ENCODE data around the gene TULP4. TPM values are rescaled to one million over a fixed set of nuclear protein-coding genes. Genes with fewer than 3 reads are reported as not detected.

TULP4 gene
- total RNA-seq, 4 donors from 2014 or later = 209 to 459 (median 292) TPM

DNA sequence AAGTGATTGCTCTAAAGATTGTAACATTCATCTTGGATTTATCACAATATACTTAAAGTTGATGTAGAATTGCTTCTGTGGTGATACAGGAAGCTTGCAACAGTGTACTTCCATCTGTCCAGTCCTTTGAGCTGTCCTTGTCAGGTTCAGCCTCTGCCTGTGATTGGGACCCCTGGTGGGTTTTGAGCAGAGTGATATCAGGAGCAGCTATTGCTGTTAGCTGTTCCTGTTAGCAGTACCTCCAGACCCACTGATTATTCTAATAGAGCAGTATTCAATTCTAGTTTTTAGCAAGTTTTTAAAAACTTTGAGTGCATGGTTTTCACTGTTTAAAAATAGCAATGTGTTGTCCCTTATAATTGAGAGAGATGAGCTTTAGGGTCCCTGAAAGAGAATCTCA lies 48.8 kb downstream of the TULP4 start:
- intact Hi-C loops (cut with DNase I) = no loop called here
- no peak for DNase-seq
- H3K4me3 ChIP-seq (replicated peaks in 1 of 3) = no peak overlapping the region
- H3K27me3 ChIP-seq = no peaks in the 10 kb centered on the region
- TF ChIP-seq POLR2A (IDR thresholded peaks at IDR 0.05) = no peak
- TF ChIP-seq, protein P1, sequence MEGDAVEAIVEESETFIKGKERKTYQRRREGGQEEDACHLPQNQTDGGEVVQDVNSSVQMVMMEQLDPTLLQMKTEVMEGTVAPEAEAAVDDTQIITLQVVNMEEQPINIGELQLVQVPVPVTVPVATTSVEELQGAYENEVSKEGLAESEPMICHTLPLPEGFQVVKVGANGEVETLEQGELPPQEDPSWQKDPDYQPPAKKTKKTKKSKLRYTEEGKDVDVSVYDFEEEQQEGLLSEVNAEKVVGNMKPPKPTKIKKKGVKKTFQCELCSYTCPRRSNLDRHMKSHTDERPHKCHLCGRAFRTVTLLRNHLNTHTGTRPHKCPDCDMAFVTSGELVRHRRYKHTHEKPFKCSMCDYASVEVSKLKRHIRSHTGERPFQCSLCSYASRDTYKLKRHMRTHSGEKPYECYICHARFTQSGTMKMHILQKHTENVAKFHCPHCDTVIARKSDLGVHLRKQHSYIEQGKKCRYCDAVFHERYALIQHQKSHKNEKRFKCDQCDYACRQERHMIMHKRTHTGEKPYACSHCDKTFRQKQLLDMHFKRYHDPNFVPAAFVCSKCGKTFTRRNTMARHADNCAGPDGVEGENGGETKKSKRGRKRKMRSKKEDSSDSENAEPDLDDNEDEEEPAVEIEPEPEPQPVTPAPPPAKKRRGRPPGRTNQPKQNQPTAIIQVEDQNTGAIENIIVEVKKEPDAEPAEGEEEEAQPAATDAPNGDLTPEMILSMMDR (IDR thresholded peaks at IDR 0.05) = no peak
- no peak overlapping the region for H3K27ac ChIP-seq
- no peaks in the 10 kb centered on the region for H3K9me3 ChIP-seq
- H3K4me1 ChIP-seq = peaks cover 4 to 8% of the 10 kb centered on the region in 2 donors
- no peaks in the 10 kb centered on the region for H3K36me3 ChIP-seq

DNA sequence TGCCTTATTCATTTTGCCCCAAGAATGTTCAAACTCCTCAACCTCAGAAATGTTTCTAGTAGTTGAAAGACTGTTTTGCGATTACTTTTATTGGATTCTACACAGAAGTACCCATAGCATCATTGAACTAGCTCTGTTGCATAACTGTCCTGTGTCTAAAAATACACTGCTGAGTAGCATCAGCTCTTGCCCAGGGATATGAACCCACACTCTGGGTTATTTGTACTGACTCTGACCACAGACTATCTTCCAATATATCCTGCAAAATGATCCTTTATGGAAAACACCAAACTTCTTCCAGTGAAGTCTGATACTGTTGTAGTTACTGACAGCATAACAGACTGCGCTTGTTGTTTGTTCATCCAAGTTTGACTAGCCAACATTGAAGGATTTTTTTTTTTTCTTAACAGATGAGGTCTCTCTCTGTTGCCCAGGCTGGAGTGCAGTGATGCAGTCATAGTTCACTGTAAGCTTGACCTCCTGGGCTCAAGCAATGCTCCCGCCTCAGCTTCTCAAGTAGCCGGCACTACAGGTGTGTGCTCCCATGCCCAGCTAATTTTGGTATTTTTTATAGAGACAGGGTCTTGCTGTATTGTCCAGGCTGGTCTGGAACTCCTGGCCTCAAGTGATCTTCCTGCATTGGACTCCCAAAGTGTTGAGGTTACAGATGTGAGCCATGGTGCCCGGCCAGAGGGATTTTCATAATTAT lies 49.9 kb downstream of the TULP4 start:
- Histone ChIP-seq H3K4me1 (peaks cover 4 to 8% of the 10 kb centered on the region in 2 donors), H3K9me3 (no peaks in the 10 kb centered on the region), H3K27me3 (no peaks in the 10 kb centered on the region), H3K27ac (no peak overlapping the region), H3K36me3 (no peaks in the 10 kb centered on the region), H3K4me3 (replicated peaks in 1 of 3) (no peak overlapping the region)
- TF ChIP-seq, protein P1 (IDR thresholded peaks at IDR 0.05) = no peak
- TF ChIP-seq POLR2A (IDR thresholded peaks at IDR 0.05) = no peak
- WGBS, 2 donors = 54 to 55% methylated on average over 5 of the region's 5 CpGs
- DNase-seq = peak; percentile 57 to 62
- intact Hi-C loops (cut with DNase I) = no loop called here

DNA sequence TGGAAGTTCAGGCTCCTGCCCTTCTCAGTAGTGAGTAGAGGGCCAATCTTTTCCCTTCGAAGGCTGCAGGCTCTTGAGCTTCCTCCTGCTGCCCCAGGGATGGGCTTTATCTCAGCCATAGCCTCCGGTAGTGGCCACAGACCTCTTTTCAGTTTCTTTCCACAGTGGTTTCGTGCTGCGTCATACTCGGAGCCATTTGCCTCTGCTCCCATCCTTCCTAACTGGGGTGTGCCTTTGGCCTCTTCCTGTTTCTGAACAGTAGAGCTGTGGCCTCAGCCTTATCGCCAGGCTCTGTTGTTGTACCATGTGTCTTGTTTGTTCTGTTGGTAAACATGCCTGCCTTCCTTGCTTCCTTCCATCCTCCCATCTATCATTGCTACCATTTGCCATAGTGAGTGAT lies 54.1 kb downstream of the TULP4 start:
- intact Hi-C loops (cut with DNase I) = no loop called here
- no peak for DNase-seq
- 93 to 97% methylated on average over 6 of the region's 6 CpGs for WGBS, 2 donors
- no peaks in the 10 kb centered on the region for H3K9me3 ChIP-seq
- H3K4me1 ChIP-seq = peaks cover 4 to 24% of the 10 kb centered on the region in 2 donors
- no peaks in the 10 kb centered on the region for H3K27me3 ChIP-seq
- no peaks in the 10 kb centered on the region for H3K36me3 ChIP-seq
- H3K27ac ChIP-seq = no peak overlapping the region
- no peak overlapping the region for H3K4me3 ChIP-seq (replicated peaks in 1 of 3)
- TF ChIP-seq, protein P1 (IDR thresholded peaks at IDR 0.05) = no peak
- TF ChIP-seq POLR2A (IDR thresholded peaks at IDR 0.05) = no peak

DNA sequence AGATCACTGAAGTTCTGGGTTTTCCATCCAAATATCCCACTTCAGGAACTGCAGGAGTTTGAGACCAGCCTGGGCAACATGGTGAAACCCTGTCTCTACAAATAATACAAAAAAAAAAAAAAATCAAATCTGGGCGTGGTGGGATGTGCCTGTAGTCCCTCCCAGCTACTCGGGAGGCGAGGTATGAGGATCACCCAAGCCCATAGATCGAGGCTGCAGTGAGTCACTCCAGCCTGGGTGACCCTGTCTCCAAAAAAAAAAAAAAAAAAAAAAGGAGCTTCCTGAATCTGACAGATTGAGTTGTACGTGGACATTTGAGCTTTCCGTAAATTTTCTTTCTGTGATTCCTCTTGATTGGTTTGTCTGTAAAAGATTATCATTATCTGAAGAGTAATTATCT lies 55.6 kb downstream of the TULP4 start:
- WGBS, 2 donors = 95 to 96% methylated on average over 6 of the region's 6 CpGs
- intact Hi-C loops (cut with DNase I) = no loop called here

DNA sequence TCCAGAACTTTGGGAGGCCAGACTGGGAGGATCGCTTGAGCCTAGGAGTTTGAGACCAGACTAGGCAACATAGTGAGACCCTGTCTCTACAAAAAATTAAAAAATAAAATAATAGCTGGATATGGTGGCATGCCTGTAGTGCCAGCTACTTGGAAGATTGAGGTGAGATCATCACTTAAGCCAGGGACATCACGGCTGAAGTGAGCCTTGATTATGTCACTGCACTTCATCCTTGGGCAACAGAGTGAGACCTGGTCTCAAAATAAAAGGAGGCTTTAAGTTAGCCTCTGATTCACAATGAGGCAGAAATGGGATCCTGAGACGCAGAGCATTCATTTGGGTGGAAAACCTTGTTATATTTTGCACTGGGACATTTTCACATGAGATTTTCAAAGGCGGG lies 57.0 kb downstream of the TULP4 start:
- Histone ChIP-seq H3K27ac (no peak overlapping the region), H3K4me1 (peaks cover 15 to 41% of the 10 kb centered on the region in 2 donors), H3K9me3 (no peaks in the 10 kb centered on the region), H3K27me3 (no peaks in the 10 kb centered on the region), H3K4me3 (replicated peaks in 1 of 3) (no peak overlapping the region), H3K36me3 (no peaks in the 10 kb centered on the region)
- 52 to 87% methylated on average over 4 of the region's 4 CpGs for WGBS, 2 donors
- intact Hi-C loops (cut with DNase I) = no loop called here
- TF ChIP-seq, protein P1 (IDR thresholded peaks at IDR 0.05) = no peak
- TF ChIP-seq POLR2A (IDR thresholded peaks at IDR 0.05) = no peak
- peak; percentile 26 to 29 for DNase-seq

More for the DNA sequence above, 55.6 kb downstream of the TULP4 start:
- H3K4me1 ChIP-seq = peaks cover 11 to 28% of the 10 kb centered on the region in 2 donors
- H3K36me3 ChIP-seq = no peaks in the 10 kb centered on the region
- no peak overlapping the region for H3K27ac ChIP-seq
- TF ChIP-seq, protein P1 (IDR thresholded peaks at IDR 0.05) = no peak
- no peak for TF ChIP-seq POLR2A (IDR thresholded peaks at IDR 0.05)
- DNase-seq = no peak
- H3K9me3 ChIP-seq = no peaks in the 10 kb centered on the region
- H3K4me3 ChIP-seq (replicated peaks in 1 of 3) = no peak overlapping the region
- no peaks in the 10 kb centered on the region for H3K27me3 ChIP-seq

All from thyroid gland (tissue), 4 donors.